HepG2 (cell line): ENCODE measurements around the gene SOBP. TPM values are rescaled to one million over a fixed set of nuclear protein-coding genes. Genes with fewer than 3 reads are reported as not detected.
A peak's percentile ranks its signal among the peaks of the same experiment; 100 is the strongest.

Experiments used
- ATAC-seq: fragments of 200-7000 bp; cut with Tn5 transposase; 3 replicates; pipeline ENCODE4 v1.9.1; 2020; ENCODE audit warnings: mild to moderate bottlenecking, moderate library complexity
- BruUV-seq: library from RNA; stranded (reverse); fragments of 400-500 nt; replicated peaks from 2 replicates; lab custom pipeline; 2021; lab: Mats Ljungman, UMichigan
- CTCF ChIA-PET: fragments of 300-600 bp; formaldehyde crosslinking; extraction: SDS; loops from one replicate; lab custom pipeline; 2021; ENCODE audit warnings: low total read pairs, inconsistent platforms, low intra/inter-chr PET ratio; lab: Yijun Ruan, JAX
- POLR2A ChIA-PET: fragments of 350-600 bp; sonication (Branson Sonifier 250); formaldehyde crosslinking; loops from one replicate; lab custom pipeline; 2020; ENCODE audit warnings: antibody characterized with exemption, inconsistent platforms; lab: Yijun Ruan, JAX
- DNase-seq: peaks from one replicate; pipeline ENCODE4 v3.0.0-alpha.2; 2015; ENCODE audit warnings: low spot score
- FAIRE-seq: peaks from 3 replicates; lab custom pipeline; 2011; peaks lifted over from hg19 to GRCh38; lab: Jason Lieb, UNC
- H2AFZ ChIP-seq: one replicate; pipeline ENCODE4 v1.6.1; 2011; ENCODE audit warnings: low read length, inconsistent platforms
- H3K27ac ChIP-seq: fragments of 300-600 bp; 3 replicates; pipeline ENCODE4 v1.8.0; 2011; ENCODE audit warnings: mixed run types, mild to moderate bottlenecking, mixed read lengths, low read length, inconsistent platforms; ENCODE audit not compliant: insufficient read depth; ENCODE audit errors: extremely low read length
- H3K27me3 ChIP-seq, 2 experiments: fragments of 200-600 bp in 1 of 2; 2 replicates in 1 of 2; 3 replicates in 1 of 2; pipeline versions ENCODE4 v1.6.0 to v1.8.0; 2011; ENCODE audit warnings: low read length in 2 of 2, mild to moderate bottlenecking in 2 of 2, moderate library complexity in 2 of 2, inconsistent platforms in 1 of 2; ENCODE audit not compliant: insufficient read depth in 2 of 2, control insufficient read depth in 1 of 2
- H3K36me3 ChIP-seq, 2 experiments: fragments of 200-600 bp in 1 of 2; replicated peaks in 1 of 2; 2 replicates in 1 of 2; 3 replicates in 1 of 2; pipeline versions ENCODE4 v1.5.1 to v1.8.0; 2011; ENCODE audit warnings: low read length in 2 of 2, inconsistent platforms in 1 of 2; ENCODE audit not compliant: insufficient read depth in 2 of 2, control insufficient read depth in 1 of 2
- H3K4me1 ChIP-seq: 2 replicates; pipeline ENCODE4 v1.5.1; 2012; ENCODE audit warnings: low read length, inconsistent platforms; ENCODE audit not compliant: insufficient read depth
- H3K4me2 ChIP-seq: 2 replicates; pipeline ENCODE4 v1.6.0; 2011; ENCODE audit warnings: low read depth, low read length, inconsistent platforms
- H3K4me3 ChIP-seq, 3 experiments: fragments of 200-600 bp in 1 of 3; sonication (generic), shearing (Covaris generic) in 1 of 3; replicated peaks in 1 of 3; 2 replicates each; pipeline ENCODE4 v1.5.1; 2011 to 2016; ENCODE audit warnings: low read length in 3 of 3, inconsistent platforms in 2 of 3, low read depth in 2 of 3, mild to moderate bottlenecking in 2 of 3, control low read depth in 1 of 3, mixed read lengths in 1 of 3; ENCODE audit not compliant: insufficient read depth in 1 of 3
- H3K79me2 ChIP-seq: one replicate; pipeline ENCODE4 v1.6.1; 2011; ENCODE audit warnings: low read length, inconsistent platforms; ENCODE audit not compliant: insufficient read depth
- H3K9ac ChIP-seq: 2 replicates; pipeline ENCODE4 v1.6.0; 2011; ENCODE audit warnings: mild to moderate bottlenecking, low read depth, low read length, inconsistent platforms; ENCODE audit not compliant: insufficient read depth
- H3K9me3 ChIP-seq: 2 replicates; pipeline ENCODE4 v1.5.1; 2012; ENCODE audit warnings: mild to moderate bottlenecking, low read length
- H4K20me1 ChIP-seq: 2 replicates; pipeline ENCODE4 v1.6.0; 2011; ENCODE audit warnings: inconsistent platforms, mild to moderate bottlenecking, low read length, moderate library complexity; ENCODE audit not compliant: insufficient read depth
- ASH2L ChIP-seq: fragments of 300-600, 200-600 bp; sonication (generic); IDR thresholded peaks from 2 replicates; pipeline ENCODE4 v1.7.0; 2017; ENCODE audit warnings: low read depth, mild to moderate bottlenecking, moderate library complexity, mixed read lengths, low read length; ENCODE audit not compliant: insufficient read length
- CHD2 ChIP-seq: IDR thresholded peaks from 2 replicates; pipeline ENCODE4 v1.6.1; 2011; ENCODE audit warnings: low read depth, low read length, improper control_type of control experiment
- EHMT2 ChIP-seq: fragments of 200-600 bp; sonication (generic); IDR thresholded peaks from 2 replicates; pipeline ENCODE4 v1.7.0; 2017; ENCODE audit warnings: antibody characterized with exemption, low read depth, low read length, borderline replicate concordance
- ETV6 ChIP-seq: sonication (generic); formaldehyde crosslinking; conservative IDR thresholded peaks from 2 replicates; pipeline ENCODE4 v1.4.0; 2020; ENCODE audit warnings: missing genetic modification reagents
- NR2C2 ChIP-seq: sonication (generic); formaldehyde crosslinking; IDR thresholded peaks from 2 replicates; pipeline ENCODE4 v1.4.0; 2020; ENCODE audit warnings: missing genetic modification reagents, mild to moderate bottlenecking, moderate library complexity, borderline replicate concordance
- PBX2 ChIP-seq: IDR thresholded peaks from 2 replicates; pipeline ENCODE4 v1.6.1; 2016; ENCODE audit warnings: control low read depth
- RXRB ChIP-seq: IDR thresholded peaks from 2 replicates; pipeline ENCODE4 v1.6.1; 2016; ENCODE audit warnings: borderline replicate concordance, missing genetic modification reagents, missing compliant biosample characterization
- SRSF1 ChIP-seq: fragments of 200-400 bp; formaldehyde crosslinking; optimal IDR thresholded peaks from 2 replicates; pipeline ENCODE3; 2017; ENCODE audit warnings: mild to moderate bottlenecking, low read depth, low read length, moderate library complexity
- TEF ChIP-seq: sonication (generic); formaldehyde crosslinking; IDR thresholded peaks from 2 replicates; pipeline ENCODE4 v1.5.0; 2020; ENCODE audit warnings: missing genetic modification reagents
- WIZ ChIP-seq: sonication (generic); formaldehyde crosslinking; IDR thresholded peaks from 2 replicates; pipeline ENCODE4 v1.5.1; 2020; ENCODE audit warnings: mild to moderate bottlenecking, missing genetic modification reagents
- YY1 ChIP-seq: IDR thresholded peaks from 2 replicates; pipeline ENCODE4 v1.6.1; 2011; ENCODE audit warnings: low read length, low read depth, moderate library complexity, mild to moderate bottlenecking; ENCODE audit not compliant: insufficient read depth, insufficient replicate concordance
- ZFP37 ChIP-seq: sonication (generic); formaldehyde crosslinking; IDR thresholded peaks from 2 replicates; pipeline ENCODE4 v1.4.0; 2020; ENCODE audit warnings: missing genetic modification reagents, borderline replicate concordance
- ZNF205 ChIP-seq: IDR thresholded peaks from 2 replicates; pipeline ENCODE4 v1.6.1; 2018; ENCODE audit warnings: missing biosample characterization, missing genetic modification reagents
- ZNF235 ChIP-seq: sonication (generic); formaldehyde crosslinking; IDR thresholded peaks from 2 replicates; pipeline ENCODE4 v1.8.1; 2023; ENCODE audit warnings: mild to moderate bottlenecking, missing genetic modification reagents, borderline replicate concordance
- ZNF660 ChIP-seq: sonication (generic); formaldehyde crosslinking; IDR thresholded peaks from 2 replicates; pipeline ENCODE4 v1.5.1; 2020; ENCODE audit warnings: mild to moderate bottlenecking, low read depth, missing genetic modification reagents, borderline replicate concordance
- WGBS: methylation state at CpG from one replicate; pipeline ENCODE4 v1.1.6; 2017; ENCODE audit warnings: low lambda C conversion rate; 5-methylcytosine and 5-hydroxymethylcytosine counted together
- in situ Hi-C: cut with HindIII; loops from 2 replicates; pipeline ENCODE4 v1.10.0; 2017; ENCODE audit warnings: low pct_unique_long_range_greater_than_20kb; ENCODE audit not compliant: extremely low pct_ligation_motif_present
- intact Hi-C: fragments of 100-400 bp; cut with micrococcal nuclease; formaldehyde crosslinking; loops from one replicate; pipeline ENCODE4 v1.10.0; 2022; ENCODE audit not compliant: unreplicated experiment
- polyA plus RNA-seq, 8 experiments: library from polyadenylated mRNA; depleted of rRNA in 3 of 8; stranded (reverse) in 7 of 8; unstranded in 1 of 8; fragments of >200 nt; fragmentation: Illumina TruSeq in 4 of 8; extraction: Trizol in 4 of 8; gene quantifications; 2 replicates each; pipeline versions ENCODE4 v1.2.1 to v1.2.3, GENCODE V29; 2011 to 2016; ENCODE audit warnings: low read depth in 4 of 8, missing spikeins in 1 of 8, mixed read lengths in 1 of 8; ENCODE audit not compliant: insufficient read depth in 1 of 8
- total RNA-seq, 5 experiments: library from RNA; depleted of rRNA; stranded (reverse); fragments of >200 nt; fragmentation: Illumina TruSeq; extraction: Trizol; gene quantifications; 2 replicates each; pipeline ENCODE4 v1.2.3, GENCODE V29; 2016; ENCODE audit warnings: low read depth in 1 of 5
- TF ChIP-seq, protein P1 (sequence below): sonication (generic); formaldehyde crosslinking; IDR thresholded peaks from 2 replicates; pipeline ENCODE4 v1.8.1; 2022; ENCODE audit warnings: low read depth, mild to moderate bottlenecking, missing genetic modification reagents

SOBP gene
- total and polyA plus RNA-seq, 2 of the 13 experiments (the other 11 are each of a cell fraction or from before 2014, with no cell fraction given) = 1.5 to 6.9 TPM

- 0 out of 2 replicates have a peak, but pooled peaks have one; percentile 25 for TF ChIP-seq RXRB (CRISPR knock-in tag)
- TF ChIP-seq PBX2 (CRISPR knock-in tag) = no peak
- TF ChIP-seq ZNF235 = no peak
Measured at GRCh38 chr6:107666084-107666980, 176.4 kb downstream of the SOBP start (continued).

DNA sequence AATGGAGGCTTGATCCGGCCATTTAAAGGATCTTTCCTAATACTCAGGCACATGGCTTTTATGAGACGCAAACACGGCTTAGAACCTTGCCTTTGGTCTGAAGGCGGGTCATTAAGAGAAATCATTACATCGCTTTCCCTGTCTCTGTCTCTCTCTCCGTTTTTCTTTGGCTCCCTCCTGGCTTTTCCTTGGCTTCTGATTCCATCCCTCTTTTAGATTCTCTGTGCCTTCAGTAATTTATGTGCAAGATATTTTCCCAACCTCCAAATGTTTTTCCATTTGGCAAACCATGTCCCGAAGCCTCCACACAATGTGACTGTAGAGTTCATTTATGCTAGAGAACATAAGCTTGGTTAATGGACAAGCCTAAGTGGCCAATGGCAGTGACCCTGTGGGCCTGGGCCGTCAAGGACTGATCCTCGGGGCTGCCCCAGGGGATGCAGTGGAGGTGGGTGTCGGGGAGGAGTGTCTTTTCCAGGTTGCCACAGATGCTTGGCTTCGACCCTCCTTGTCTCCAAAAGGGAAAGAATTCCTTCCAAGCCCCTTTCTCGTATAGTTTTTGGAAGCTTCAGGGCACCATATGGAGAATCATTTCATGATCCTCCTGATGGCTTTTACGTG lies 177.2 kb downstream of the SOBP start:
- CTCF ChIA-PET = no interaction called here
- 70% methylated on average over 13 of the region's 13 CpGs for WGBS
- TSS peak; percentile 50 for BruUV-seq

More for the DNA sequence above, 177.2 kb downstream of the SOBP start:
- FAIRE-seq = no peak
- H3K9ac ChIP-seq = peak overlapping the region; percentile 67
- POLR2A ChIA-PET = no interaction called here
- peak overlapping the region; percentile 91 for H3K27ac ChIP-seq
- in situ Hi-C loops = no loop called here
- peaks cover 44% of the 10 kb centered on the region for H3K4me1 ChIP-seq
- H3K9me3 ChIP-seq = no peaks in the 10 kb centered on the region
- peak overlapping the region in 2 of 3 experiments; percentile 36 to 39; a peak in 1 of 6 replicates for H3K4me3 ChIP-seq
- H3K79me2 ChIP-seq = no peaks in the 10 kb centered on the region
- H2AFZ ChIP-seq = no peak overlapping the region
- no peak for TF ChIP-seq TEF
- TF ChIP-seq ZNF205 (CRISPR knock-in tag) = no peak
- no peak for TF ChIP-seq NR2C2 (CRISPR knock-in tag)
- TF ChIP-seq SRSF1 = no peak
- TF ChIP-seq ETV6 (CRISPR knock-in tag) = no peak
- TF ChIP-seq ASH2L = peak; percentile 8
- no peak for TF ChIP-seq CHD2
- TF ChIP-seq, protein P1, sequence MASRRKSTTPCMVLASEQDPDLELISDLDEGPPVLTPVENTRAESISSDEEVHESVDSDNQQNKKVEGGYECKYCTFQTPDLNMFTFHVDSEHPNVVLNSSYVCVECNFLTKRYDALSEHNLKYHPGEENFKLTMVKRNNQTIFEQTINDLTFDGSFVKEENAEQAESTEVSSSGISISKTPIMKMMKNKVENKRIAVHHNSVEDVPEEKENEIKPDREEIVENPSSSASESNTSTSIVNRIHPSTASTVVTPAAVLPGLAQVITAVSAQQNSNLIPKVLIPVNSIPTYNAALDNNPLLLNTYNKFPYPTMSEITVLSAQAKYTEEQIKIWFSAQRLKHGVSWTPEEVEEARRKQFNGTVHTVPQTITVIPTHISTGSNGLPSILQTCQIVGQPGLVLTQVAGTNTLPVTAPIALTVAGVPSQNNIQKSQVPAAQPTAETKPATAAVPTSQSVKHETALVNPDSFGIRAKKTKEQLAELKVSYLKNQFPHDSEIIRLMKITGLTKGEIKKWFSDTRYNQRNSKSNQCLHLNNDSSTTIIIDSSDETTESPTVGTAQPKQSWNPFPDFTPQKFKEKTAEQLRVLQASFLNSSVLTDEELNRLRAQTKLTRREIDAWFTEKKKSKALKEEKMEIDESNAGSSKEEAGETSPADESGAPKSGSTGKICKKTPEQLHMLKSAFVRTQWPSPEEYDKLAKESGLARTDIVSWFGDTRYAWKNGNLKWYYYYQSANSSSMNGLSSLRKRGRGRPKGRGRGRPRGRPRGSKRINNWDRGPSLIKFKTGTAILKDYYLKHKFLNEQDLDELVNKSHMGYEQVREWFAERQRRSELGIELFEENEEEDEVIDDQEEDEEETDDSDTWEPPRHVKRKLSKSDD (CRISPR knock-in tag) = no peak
- TF ChIP-seq EHMT2 = 0 out of 2 replicates have a peak, but pooled peaks have one; percentile 45
- peak; percentile 31 for TF ChIP-seq YY1
- no peak for TF ChIP-seq ZNF660 (CRISPR knock-in tag)
- no peak for TF ChIP-seq ZFP37 (CRISPR knock-in tag)
- TF ChIP-seq WIZ (CRISPR knock-in tag) = no peak
- TF ChIP-seq, all 625 proteins: peak for 3
- intact Hi-C loops = no loop called here
- peak overlapping the region; percentile 80 for H3K4me2 ChIP-seq
- H4K20me1 ChIP-seq = no peaks in the 10 kb centered on the region
- DNase-seq (no peak), ATAC-seq (no peak)
- H3K27me3 ChIP-seq = no peaks in the 10 kb centered on the region
- no peaks in the 10 kb centered on the region for H3K36me3 ChIP-seq
